IPS-NIHi11 (cell line): ENCODE results near the gene MMP28.
A peak's percentile ranks its signal among the peaks of the same experiment; 100 is the strongest.

Experiments used
- DNase-seq: peaks from one replicate; pipeline ENCODE4 v3.0.0; 2012; ENCODE audit warnings: mixed read lengths, low spot score

Gene MMP28

GRCh38 chr17:35742896-35743477 is 52.5 kb downstream of the MMP28 start:
- DNase-seq, result no peak

- no peak for DNase-seq
Measured at GRCh38 chr17:35742496-35742895, 52.9 kb downstream of the MMP28 start.

- peak; percentile 82 for DNase-seq
Measured at GRCh38 chr17:35740997-35741931, 54.2 kb downstream of the MMP28 start.

GRCh38 chr17:35740216-35740615 is 55.2 kb downstream of the MMP28 start:
- DNase-seq, result no peak

- no peak for DNase-seq
Measured at GRCh38 chr17:35738519-35739133, 56.8 kb downstream of the MMP28 start.

GRCh38 chr17:35736236-35736635 is 59.2 kb downstream of the MMP28 start:
- DNase-seq, result no peak

- no peak for DNase-seq
Measured at GRCh38 chr17:35735036-35735805, 60.2 kb downstream of the MMP28 start.

- no peak for DNase-seq
Measured at GRCh38 chr17:35734396-35734795, 61.0 kb downstream of the MMP28 start.

- no peak for DNase-seq
Measured at GRCh38 chr17:35733366-35733765, 62.1 kb downstream of the MMP28 start.

GRCh38 chr17:35732806-35733136 is 62.7 kb downstream of the MMP28 start:
- DNase-seq, result no peak

- peak; percentile 47 for DNase-seq
Measured at GRCh38 chr17:35731917-35732805, 63.3 kb downstream of the MMP28 start.

- peak; percentile 92 for DNase-seq
Measured at GRCh38 chr17:35731239-35731916, 64.1 kb downstream of the MMP28 start, which contains the start of gene RASL10B. Gene RASL10B, plus strand, starts transcription at chr17:35731639. Its CDS starts 3,546 bp downstream, at chr17:35735185.

- DNase-seq, result no peak
Measured at GRCh38 chr17:35730400-35731005, 64.9 kb downstream of the MMP28 start.

GRCh38 chr17:35729405-35729833 is 66.0 kb downstream of the MMP28 start:
- no peak for DNase-seq

- no peak for DNase-seq
Measured at GRCh38 chr17:35728551-35728950, 66.9 kb downstream of the MMP28 start.

GRCh38 chr17:35727635-35728034 is 67.8 kb downstream of the MMP28 start:
- DNase-seq, result no peak

- DNase-seq, result no peak
Measured at GRCh38 chr17:35726953-35727460, 68.4 kb downstream of the MMP28 start.

GRCh38 chr17:35726127-35726952 is 69.1 kb downstream of the MMP28 start:
- DNase-seq, result peak; percentile 35

GRCh38 chr17:35725802-35726126 is 69.7 kb downstream of the MMP28 start:
- no peak for DNase-seq
